AG04450 (cell line): ENCODE data around the gene KDM2B. TPM values are rescaled to one million over a fixed set of nuclear protein-coding genes. Genes with fewer than 3 reads are reported as not detected.

Source experiments
- CTCF ChIA-PET: fragments of 300-600, 350-600 bp; formaldehyde crosslinking; extraction: SDS; loops from one replicate; lab custom pipeline; 2022; ENCODE audit warnings: antibody characterized with exemption, inconsistent platforms; lab: Charles Lee
- POLR2A ChIA-PET: fragments of 350-600 bp; formaldehyde crosslinking; extraction: SDS; loops from one replicate; lab custom pipeline; 2021; ENCODE audit warnings: antibody characterized with exemption, inconsistent platforms; lab: Yijun Ruan, JAX
- DNase-seq: peaks from one replicate; pipeline ENCODE4 v3.0.0-alpha.2; 2011; ENCODE audit warnings: low read depth, low spot score
- H3K27ac ChIP-seq: one replicate; pipeline ENCODE4 v1.5.1; 2012; ENCODE audit warnings: low read depth, low read length, control low read depth
- H3K27me3 ChIP-seq: one replicate; pipeline ENCODE4 v1.6.0; 2012; ENCODE audit warnings: low read length; ENCODE audit not compliant: control insufficient read depth, insufficient read depth
- H3K4me3 ChIP-seq: 2 replicates; pipeline ENCODE4 v1.5.1; 2011; ENCODE audit warnings: mild to moderate bottlenecking, low read depth, low read length, control low read depth
- H3K9me3 ChIP-seq: 2 replicates; pipeline ENCODE4 v1.5.1; 2012; ENCODE audit warnings: low read length; ENCODE audit not compliant: control insufficient read depth, insufficient read depth
- polyA plus RNA-seq: library from polyadenylated mRNA; depleted of rRNA; stranded (reverse); fragments of >200 nt; gene quantifications from 2 replicates; pipeline ENCODE4 v1.2.3, GENCODE V29; 2011
- TF ChIP-seq, protein P1 (sequence below): IDR thresholded peaks from 2 replicates; pipeline ENCODE4 v1.5.1; 2011; ENCODE audit warnings: low read depth, low read length, control low read depth, inconsistent platforms

KDM2B gene
- polyA plus RNA-seq, 1 experiment = 12.9 TPM

GRCh38 chr12:121443911-121444841 is 136.6 kb downstream of the KDM2B start:
- DNase-seq = no peak
- Histone ChIP-seq H3K27me3 (no peaks in the 10 kb centered on the region), H3K27ac (peak overlapping the region; percentile 11), H3K4me3 (no peak overlapping the region), H3K9me3 (no peaks in the 10 kb centered on the region)
- ChIA-PET CTCF (interaction anchor here (0.7 to 6.8 kb wide), 14 partner anchors 9 to 179 kb away, joined by 3 to 135 read pairs (median 6); partner anchors contain the start of gene ANAPC5), POLR2A (interaction anchor here (1.2 kb wide), 1 partner anchor 11 kb away, joined by 3 read pairs; no protein-coding TSS in a partner anchor)
- TF ChIP-seq, protein P1, sequence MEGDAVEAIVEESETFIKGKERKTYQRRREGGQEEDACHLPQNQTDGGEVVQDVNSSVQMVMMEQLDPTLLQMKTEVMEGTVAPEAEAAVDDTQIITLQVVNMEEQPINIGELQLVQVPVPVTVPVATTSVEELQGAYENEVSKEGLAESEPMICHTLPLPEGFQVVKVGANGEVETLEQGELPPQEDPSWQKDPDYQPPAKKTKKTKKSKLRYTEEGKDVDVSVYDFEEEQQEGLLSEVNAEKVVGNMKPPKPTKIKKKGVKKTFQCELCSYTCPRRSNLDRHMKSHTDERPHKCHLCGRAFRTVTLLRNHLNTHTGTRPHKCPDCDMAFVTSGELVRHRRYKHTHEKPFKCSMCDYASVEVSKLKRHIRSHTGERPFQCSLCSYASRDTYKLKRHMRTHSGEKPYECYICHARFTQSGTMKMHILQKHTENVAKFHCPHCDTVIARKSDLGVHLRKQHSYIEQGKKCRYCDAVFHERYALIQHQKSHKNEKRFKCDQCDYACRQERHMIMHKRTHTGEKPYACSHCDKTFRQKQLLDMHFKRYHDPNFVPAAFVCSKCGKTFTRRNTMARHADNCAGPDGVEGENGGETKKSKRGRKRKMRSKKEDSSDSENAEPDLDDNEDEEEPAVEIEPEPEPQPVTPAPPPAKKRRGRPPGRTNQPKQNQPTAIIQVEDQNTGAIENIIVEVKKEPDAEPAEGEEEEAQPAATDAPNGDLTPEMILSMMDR = no peak

DNA sequence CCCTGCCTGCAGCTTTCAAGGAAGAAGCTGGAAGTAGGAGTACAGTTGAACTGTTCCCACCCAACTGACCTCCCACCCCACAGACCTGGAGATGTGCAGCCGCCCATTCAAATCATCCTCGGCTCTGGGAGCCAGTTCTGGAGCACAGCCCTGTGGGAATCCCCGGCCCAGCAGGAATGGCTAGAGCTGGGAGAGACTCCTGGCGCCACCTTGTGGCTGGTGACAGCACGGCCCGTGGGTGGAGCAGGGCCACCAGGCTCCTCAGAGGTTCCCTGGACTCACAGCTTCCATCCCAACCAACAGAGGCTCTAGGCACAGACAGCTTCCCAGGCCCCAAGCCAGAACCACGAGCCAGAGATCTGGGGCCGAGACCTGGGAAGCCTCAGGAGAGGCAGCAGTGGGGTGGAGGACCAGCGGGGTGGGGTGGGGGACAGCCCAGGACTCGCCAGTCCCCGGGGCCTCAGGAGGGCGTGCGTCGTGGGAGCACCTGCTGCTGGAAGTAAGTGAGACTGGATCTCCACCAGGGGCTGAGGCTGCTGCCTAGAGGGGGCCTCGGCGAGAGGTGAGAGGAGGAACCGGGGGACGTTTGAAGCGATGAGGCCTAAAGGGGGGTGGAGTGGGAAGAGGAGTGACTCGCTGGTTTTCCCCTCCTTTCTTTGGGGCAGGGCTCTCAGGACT is 137.5 kb downstream of the KDM2B start:
- H3K27me3 ChIP-seq = no peaks in the 10 kb centered on the region
- POLR2A ChIA-PET = interaction anchor here (1.2 to 1.4 kb wide), 2 partner anchors 10 to 91 kb away, joined by 3 to 5 read pairs; no protein-coding TSS in a partner anchor
- CTCF ChIA-PET = interaction anchor here (0.6 to 6.8 kb wide), 24 partner anchors 9 to 509 kb away, joined by 3 to 135 read pairs (median 4); partner anchors contain the start of genes ANAPC5 and HPD
- no peak overlapping the region for H3K4me3 ChIP-seq
- TF ChIP-seq, protein P1 = peak; percentile 92
- DNase-seq = peak; percentile 13
- peak overlapping the region; percentile 11 for H3K27ac ChIP-seq
- no peaks in the 10 kb centered on the region; the same call in 1 of the 2 replicates for H3K9me3 ChIP-seq

GRCh38 chr12:121442028-121442948 is 138.5 kb downstream of the KDM2B start:
- no peaks in the 10 kb centered on the region for H3K27me3 ChIP-seq
- POLR2A ChIA-PET = interaction anchor here (1.2 to 1.4 kb wide), 2 partner anchors 9 to 90 kb away, joined by 3 to 5 read pairs; no protein-coding TSS in a partner anchor
- H3K27ac ChIP-seq = no peak overlapping the region
- no peaks in the 10 kb centered on the region; the same call in 1 of the 2 replicates for H3K9me3 ChIP-seq
- CTCF ChIA-PET = interaction anchor here (0.5 to 6.8 kb wide), 23 partner anchors 9 to 225 kb away, joined by 3 to 135 read pairs (median 5); partner anchors contain the start of gene ANAPC5
- H3K4me3 ChIP-seq = no peak overlapping the region
- TF ChIP-seq, protein P1 = no peak
- DNase-seq = no peak

GRCh38 chr12:121441555-121441954 is 139.3 kb downstream of the KDM2B start:
- no peak for DNase-seq
- Histone ChIP-seq H3K27ac (no peak overlapping the region), H3K9me3 (peaks cover under 1% of the 10 kb centered on the region; the same call in 1 of the 2 replicates), H3K27me3 (no peaks in the 10 kb centered on the region), H3K4me3 (no peak overlapping the region)
- POLR2A ChIA-PET = no interaction called here
- TF ChIP-seq, protein P1 = 0 out of 2 replicates have a peak, but pooled peaks have one; percentile 9
- CTCF ChIA-PET = interaction anchor here (0.6 to 6.8 kb wide), 8 partner anchors 15 to 126 kb away, joined by 3 to 135 read pairs (median 11); partner anchors contain the start of gene ANAPC5
